ENCODE measurements around the gene RPL10.

The RPL10 gene

DNA sequence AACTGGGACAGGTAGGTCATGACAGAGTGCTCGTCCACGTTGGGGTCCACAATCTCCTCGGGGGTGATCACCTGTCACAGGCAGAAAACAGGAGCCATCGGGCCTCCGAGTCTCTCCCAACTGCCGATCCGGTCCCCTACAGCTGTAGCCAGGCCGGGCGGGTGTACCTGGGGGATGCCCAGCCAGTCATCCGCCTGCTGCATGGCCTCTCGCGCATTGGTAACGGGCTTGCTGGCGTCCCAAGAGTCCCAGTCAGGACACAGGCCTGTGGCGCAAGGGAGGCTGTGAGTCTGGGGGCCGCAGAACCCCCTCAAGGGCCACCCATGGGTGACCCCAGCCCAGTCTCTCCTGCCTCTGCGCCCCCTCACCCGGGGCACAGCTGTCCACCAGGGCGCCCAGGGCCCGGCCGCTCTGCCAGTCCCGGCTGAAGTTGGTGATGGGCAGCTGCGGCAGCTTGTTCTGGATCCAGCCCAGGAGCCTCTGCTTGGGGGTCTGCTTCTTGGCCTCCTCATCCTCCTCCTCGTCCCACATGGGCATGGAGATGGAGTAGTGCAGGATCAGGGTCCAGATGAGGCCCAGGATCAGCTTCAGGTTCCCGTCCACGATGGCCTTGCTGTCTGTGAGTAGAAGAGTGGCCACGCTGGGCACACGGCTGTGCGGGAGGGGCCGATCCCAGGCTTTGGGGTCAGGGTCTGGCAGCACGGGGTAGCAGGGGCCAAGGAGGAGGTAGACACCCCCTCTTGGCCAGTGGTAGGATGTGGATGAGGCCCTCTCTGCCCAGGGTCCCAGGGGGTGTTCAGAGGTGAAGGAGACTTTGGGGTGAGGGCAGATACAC, 30.5 kb upstream of the RPL10 start:
- H3K4me3 ChIP-seq (ENCODE audit: low read depth, low read length): no peak overlapping the region; the same call in 1 of the 2 replicates
- no peak for TF ChIP-seq CTCF (IDR thresholded peaks at IDR 0.05; ENCODE audit: insufficient read depth, low read depth, low read length, missing control alignments)
- DNase-seq (ENCODE audit: low read depth): no peak

DNA sequence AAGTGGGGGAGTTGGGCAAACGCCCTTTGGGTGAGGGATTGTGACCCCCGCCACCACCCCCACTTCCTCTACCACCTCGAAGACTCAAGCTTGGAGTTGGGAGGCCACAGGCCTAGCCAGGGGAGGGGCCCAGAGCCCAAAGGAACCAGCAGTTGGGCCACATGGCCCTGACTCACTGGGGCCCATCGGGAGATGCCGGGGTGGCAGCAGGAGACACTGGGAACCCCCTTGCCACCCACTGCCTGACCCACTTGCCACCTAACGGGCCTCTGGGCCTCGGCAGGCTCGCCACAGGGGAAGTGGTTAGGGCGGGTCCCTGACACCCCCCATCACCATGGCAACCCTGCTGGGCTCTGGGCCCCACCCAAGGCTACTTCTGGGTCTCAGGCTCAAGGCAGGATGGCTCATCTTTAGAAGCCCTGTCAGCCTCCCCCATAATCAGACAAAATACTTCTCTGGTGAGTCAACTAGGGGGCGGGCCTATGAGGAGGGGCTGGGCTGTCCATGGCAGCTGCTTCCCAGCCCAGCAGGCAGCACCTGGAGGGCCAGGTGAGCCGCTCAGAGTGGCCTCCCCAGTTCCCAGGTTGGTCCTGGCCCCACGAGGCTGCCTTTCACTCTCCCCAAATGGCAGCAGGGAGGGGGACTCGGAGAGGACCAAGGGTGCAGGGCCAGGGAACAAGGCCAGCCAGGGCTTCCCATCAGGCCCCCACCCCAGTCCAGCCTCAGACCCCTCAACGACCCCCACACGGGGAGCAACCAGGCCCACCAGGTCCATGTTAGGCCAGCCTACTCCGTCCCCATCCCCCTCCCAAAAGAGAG, 29.3 kb upstream of the RPL10 start:
- no peak for TF ChIP-seq CTCF (IDR thresholded peaks at IDR 0.05; ENCODE audit: insufficient read depth, low read depth, low read length, missing control alignments)
- peak; percentile 89 for DNase-seq (ENCODE audit: low read depth)

GRCh38 chrX:154369449-154370299, 28.5 kb upstream of the RPL10 start:
- TF ChIP-seq CTCF (IDR thresholded peaks at IDR 0.05; ENCODE audit: insufficient read depth, low read depth, low read length, missing control alignments): no peak

More for the DNA sequence above, 29.3 kb upstream of the RPL10 start:
- peak overlapping the region; percentile 88 for H3K4me3 ChIP-seq (ENCODE audit: low read depth, low read length)

GRCh38 chrX:154370300-154371016, 27.7 kb upstream of the RPL10 start:
- TF ChIP-seq CTCF (IDR thresholded peaks at IDR 0.05; ENCODE audit: insufficient read depth, low read depth, low read length, missing control alignments): no peak
- H3K4me3 ChIP-seq (ENCODE audit: low read depth, low read length): peak overlapping the region; percentile 88
- DNase-seq (ENCODE audit: low read depth): peak; percentile 22

More at GRCh38 chrX:154369449-154370299, 28.5 kb upstream of the RPL10 start:
- peak overlapping the region; percentile 88 for H3K4me3 ChIP-seq (ENCODE audit: low read depth, low read length)
- peak; percentile 76 for DNase-seq (ENCODE audit: low read depth)

DNA sequence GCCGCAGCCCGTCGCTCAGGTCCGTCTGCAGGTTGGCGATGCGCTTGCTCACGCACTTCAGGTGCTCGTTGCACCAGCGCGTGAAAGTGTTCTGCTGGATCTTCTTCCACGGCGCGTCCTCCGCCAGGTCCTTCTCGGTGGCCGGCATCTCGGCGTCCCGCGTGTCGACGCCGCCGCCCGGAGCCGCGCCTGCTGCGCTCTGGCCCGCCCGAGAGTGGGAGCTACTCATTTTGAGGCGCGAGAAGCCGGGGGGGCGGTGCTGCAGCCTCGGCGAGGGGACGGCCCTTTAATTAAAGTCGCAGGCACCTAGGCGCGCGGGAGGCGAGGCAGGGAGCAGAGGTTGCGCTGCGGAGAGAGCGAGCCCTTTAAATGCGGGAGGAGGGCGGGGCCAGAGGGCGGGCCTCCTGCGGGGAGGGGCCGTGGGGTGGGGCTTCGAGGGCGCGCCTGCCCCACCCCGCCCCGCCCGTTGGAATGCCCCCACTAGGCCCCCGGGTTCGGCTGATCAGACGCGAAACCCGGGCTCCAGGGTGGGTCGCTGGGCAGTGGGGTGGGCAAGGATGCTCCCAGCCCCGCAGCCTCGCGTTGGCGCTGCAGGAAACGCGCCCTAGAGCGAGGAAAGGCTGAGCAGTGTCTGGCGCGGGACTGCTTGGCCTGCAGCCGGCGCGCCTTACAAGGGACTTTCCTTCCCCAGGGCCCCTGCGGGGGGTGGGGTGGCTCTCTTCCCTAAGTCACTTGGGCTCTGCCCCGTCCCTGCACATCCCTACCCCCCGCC, 27.0 kb upstream of the RPL10 start:
- DNase-seq (ENCODE audit: low read depth): peak; percentile 95
- TF ChIP-seq CTCF (IDR thresholded peaks at IDR 0.05; ENCODE audit: insufficient read depth, low read depth, low read length, missing control alignments): no peak

More for the DNA sequence above, 27.0 kb upstream of the RPL10 start:
- H3K4me3 ChIP-seq (ENCODE audit: low read depth, low read length): peak overlapping the region; percentile 88
